ENCODE measurements around the gene DUSP1. TPM values are rescaled to one million over a fixed set of nuclear protein-coding genes. Genes with fewer than 3 reads are reported as not detected.
"Not testable (repeated sequence)": the region's sequence is repeated elsewhere in the genome, so short reads cannot be mapped to it uniquely, and the experiment has no call there.

The DUSP1 gene
- total and polyA plus RNA-seq, 4 donors = 138 to 1,153 (median 344) TPM

DNA sequence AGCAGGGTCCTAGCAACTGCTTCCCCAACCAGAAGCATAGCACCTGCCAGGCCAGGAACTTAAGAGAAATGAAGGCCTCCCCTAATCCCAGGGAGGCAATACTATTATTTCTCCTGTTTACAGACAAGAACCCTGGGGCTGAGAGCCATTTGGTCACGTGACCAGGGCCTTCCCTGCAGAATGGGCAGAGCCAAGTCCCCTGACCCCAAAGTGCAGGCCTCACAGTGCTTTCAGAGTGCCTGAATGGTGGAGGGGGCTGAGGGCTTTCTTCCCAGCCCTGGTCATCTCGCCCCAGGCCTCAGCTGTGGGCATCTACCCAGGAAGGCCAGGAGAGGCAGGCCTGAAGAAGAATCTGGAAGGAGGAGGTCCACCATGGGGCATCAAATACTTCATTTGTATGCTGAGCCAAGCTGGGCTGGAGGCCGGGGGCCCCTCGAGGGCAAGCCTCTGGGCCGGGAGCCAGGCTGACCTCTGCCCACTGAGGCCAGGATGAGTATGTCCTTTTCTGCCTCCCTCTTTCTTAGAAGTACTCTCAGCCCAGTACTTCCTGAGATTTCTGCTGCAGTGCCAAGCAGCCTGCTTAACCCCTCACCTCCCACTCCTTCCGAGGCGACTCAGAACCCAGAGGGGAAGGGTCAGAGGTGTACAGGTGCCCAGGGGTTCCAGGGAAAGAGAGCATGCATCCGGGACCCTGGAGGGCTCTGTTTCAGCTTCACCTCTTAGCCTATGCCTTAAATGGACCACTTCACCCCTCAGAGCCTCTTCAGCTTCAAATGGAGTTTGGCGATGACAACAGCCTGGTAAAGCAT is 18.9 kb upstream of the DUSP1 start:
- H3K4me1 ChIP-seq (ENCODE audit: control insufficient read depth in 5 of 5, insufficient read depth in 5 of 5, low read length in 5 of 5) = peaks cover 4 to 28% (median 13%) of the 10 kb centered on the region in 5 donors

GRCh38 chr5:172788771-172789686 is 18.0 kb upstream of the DUSP1 start:
- Histone ChIP-seq H3K9me3 (ENCODE audit: control insufficient read depth in 4 of 4, insufficient read depth in 3 of 4, low read length in 3 of 4) (no peaks in the 10 kb centered on the region), H3K27me3 (ENCODE audit: control insufficient read depth in 3 of 3, insufficient read depth in 3 of 3, low read length in 2 of 3) (no peaks in the 10 kb centered on the region), H3K36me3 (ENCODE audit: control insufficient read depth in 4 of 4, insufficient read depth in 4 of 4, low read length in 4 of 4) (no peaks in the 10 kb centered on the region), H3K9ac (ENCODE audit: insufficient read depth in 1 of 2, low read length in 2 of 2) (peak overlapping the region in 1 of 2 donors; percentile 8), H3K4me3 (no peak overlapping the region), H3K4me1 (ENCODE audit: control insufficient read depth in 5 of 5, insufficient read depth in 5 of 5, low read length in 5 of 5) (peaks cover 4 to 23% (median 13%) of the 10 kb centered on the region in 5 donors), H3K27ac (ENCODE audit: low read depth in 1 of 2, low read length in 1 of 2) (peak overlapping the region; percentile 68 to 88)
- DNase-seq (peak in 1 of 3 donors; percentile 46), ATAC-seq (ENCODE audit: insufficient read depth, low FRiP score) (peak; percentile 50)
- no peak for TF ChIP-seq CTCF (IDR thresholded peaks at IDR 0.05; ENCODE audit: control extremely low read depth, extremely low read depth)
- 55 to 59% methylated on average over 21 of the region's 21 CpGs for WGBS, 2 donors

More for the DNA sequence above, 18.9 kb upstream of the DUSP1 start:
- H3K36me3 ChIP-seq (ENCODE audit: control insufficient read depth in 4 of 4, insufficient read depth in 4 of 4, low read length in 4 of 4) = no peaks in the 10 kb centered on the region
- no peaks in the 10 kb centered on the region for H3K27me3 ChIP-seq (ENCODE audit: control insufficient read depth in 3 of 3, insufficient read depth in 3 of 3, low read length in 2 of 3)
- H3K4me3 ChIP-seq = no peak overlapping the region
- H3K9ac ChIP-seq (ENCODE audit: insufficient read depth in 1 of 2, low read length in 2 of 2) = peak overlapping the region in 1 of 2 donors; percentile 8
- DNase-seq (no peak), ATAC-seq (ENCODE audit: insufficient read depth, low FRiP score) (peak; percentile 52)
- no peak for TF ChIP-seq CTCF (IDR thresholded peaks at IDR 0.05; ENCODE audit: control extremely low read depth, extremely low read depth)
- no peaks in the 10 kb centered on the region for H3K9me3 ChIP-seq (ENCODE audit: control insufficient read depth in 4 of 4, insufficient read depth in 3 of 4, low read length in 3 of 4)
- WGBS, 2 donors = 52 to 80% methylated on average over 9 of the region's 9 CpGs
- H3K27ac ChIP-seq (ENCODE audit: low read depth in 1 of 2, low read length in 1 of 2) = peak overlapping the region; percentile 68 to 88

- H3K9ac ChIP-seq (ENCODE audit: insufficient read depth in 1 of 2, low read length in 2 of 2); H3K4me3 ChIP-seq; H3K36me3 ChIP-seq (ENCODE audit: control insufficient read depth in 4 of 4, insufficient read depth in 4 of 4, low read length in 4 of 4); H3K27ac ChIP-seq (ENCODE audit: low read depth in 1 of 2, low read length in 1 of 2); ATAC-seq (ENCODE audit: insufficient read depth, low FRiP score); H3K9me3 ChIP-seq (ENCODE audit: control insufficient read depth in 4 of 4, insufficient read depth in 3 of 4, low read length in 3 of 4); DNase-seq; H3K27me3 ChIP-seq (ENCODE audit: control insufficient read depth in 3 of 3, insufficient read depth in 3 of 3, low read length in 2 of 3): not testable (repeated sequence)
- peaks cover 4 to 19% (median 13%) of the 10 kb centered on the region in 5 donors for H3K4me1 ChIP-seq (ENCODE audit: control insufficient read depth in 5 of 5, insufficient read depth in 5 of 5, low read length in 5 of 5)
- WGBS, 2 donors = 70 to 97% methylated on average over 3 of the region's 3 CpGs
Measured at GRCh38 chr5:172787538-172787937, 16.5 kb upstream of the DUSP1 start.
